Measurements from ENCODE around the gene SMAP1.

DNA sequence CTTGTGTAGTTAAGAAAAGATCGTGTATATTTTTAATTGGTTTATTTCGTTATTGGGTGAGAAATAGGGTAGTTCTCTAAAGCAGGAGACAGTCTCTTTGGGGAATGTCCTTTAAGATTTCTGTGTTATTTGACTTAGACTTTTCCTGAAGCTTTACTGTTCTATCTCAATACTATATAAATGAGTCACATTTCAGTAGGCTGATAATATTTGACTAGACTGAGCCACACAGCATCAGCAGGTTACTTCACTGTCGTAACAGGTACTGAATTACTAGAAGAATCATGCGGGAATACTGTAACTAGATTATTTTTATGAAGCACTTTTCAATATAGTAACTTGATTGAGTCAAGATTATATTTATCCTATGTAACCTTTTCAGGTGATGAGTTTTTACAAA, 1.4 kb downstream of the SMAP1 start:
- TF ChIP-seq CTCF (conservative IDR thresholded peaks at IDR 0.05; ENCODE audit: low read depth, low read length) (no peak), EZH2 (IDR thresholded peaks at IDR 0.05; ENCODE audit: borderline replicate concordance, low read depth, low read length, poor library complexity, severe bottlenecking) (no peak)

Data from A673 (cell line).